Activated effector memory CD4-positive, alpha-beta T cell treated with anti-CD3 and anti-CD28 coated beads, Interleukin-2, amount 50 U/mL, for 16 hours (primary cell): Measurements from ENCODE around the gene LYSMD2.
"Not testable (repeated sequence)": the region's sequence is repeated elsewhere in the genome, so short reads cannot be mapped to it uniquely, and the experiment has no call there.

ENCODE experiments used
- DNase-seq: peaks from one replicate; pipeline ENCODE4 v3.0.0-alpha.2; 2020

Gene LYSMD2

GRCh38 chr15:51737522-51738305 lies at the start of gene LYSMD2:
LYSMD2 (minus strand) TSS chr15:51737655; CDS start chr15:51737622, 33 bp downstream.
- DNase-seq: peak; percentile 89

- DNase-seq: not testable (repeated sequence)
Measured at GRCh38 chr15:51787130-51787529, 49.7 kb upstream of the LYSMD2 start.

- DNase-seq: no peak
Measured at GRCh38 chr15:51783967-51784366, 46.5 kb upstream of the LYSMD2 start.

- DNase-seq: no peak
Measured at GRCh38 chr15:51782357-51782896, 45.0 kb upstream of the LYSMD2 start.

GRCh38 chr15:51781506-51781905 lies 44.1 kb upstream of the LYSMD2 start:
- no peak for DNase-seq

GRCh38 chr15:51780636-51781035 lies 43.2 kb upstream of the LYSMD2 start:
- no peak for DNase-seq

- peak; percentile 81 for DNase-seq
Measured at GRCh38 chr15:51776952-51777569, 39.6 kb upstream of the LYSMD2 start.

- DNase-seq: peak; percentile 75
Measured at GRCh38 chr15:51775967-51776816, 38.7 kb upstream of the LYSMD2 start.

GRCh38 chr15:51774916-51775315 lies 37.5 kb upstream of the LYSMD2 start:
- DNase-seq: no peak

- no peak for DNase-seq
Measured at GRCh38 chr15:51771773-51772172, 34.3 kb upstream of the LYSMD2 start.

GRCh38 chr15:51770902-51771301 lies 33.4 kb upstream of the LYSMD2 start:
- DNase-seq: no peak

GRCh38 chr15:51768018-51768417 lies 30.6 kb upstream of the LYSMD2 start:
- no peak for DNase-seq

- no peak for DNase-seq
Measured at GRCh38 chr15:51766341-51766740, 28.9 kb upstream of the LYSMD2 start.

- no peak for DNase-seq
Measured at GRCh38 chr15:51765751-51766150, 28.3 kb upstream of the LYSMD2 start.

GRCh38 chr15:51760805-51761204 lies 23.4 kb upstream of the LYSMD2 start:
- no peak for DNase-seq

GRCh38 chr15:51759557-51760070 lies 22.2 kb upstream of the LYSMD2 start:
- peak; percentile 67 for DNase-seq

- DNase-seq: no peak
Measured at GRCh38 chr15:51758645-51759044, 21.2 kb upstream of the LYSMD2 start.

GRCh38 chr15:51757450-51757849 lies 20.0 kb upstream of the LYSMD2 start:
- no peak for DNase-seq

- DNase-seq: no peak
Measured at GRCh38 chr15:51756482-51756881, 19.0 kb upstream of the LYSMD2 start.

GRCh38 chr15:51755790-51756189 lies 18.3 kb upstream of the LYSMD2 start:
- DNase-seq: no peak

GRCh38 chr15:51754267-51754666 lies 16.8 kb upstream of the LYSMD2 start:
- DNase-seq: no peak

GRCh38 chr15:51752888-51753287 lies 15.4 kb upstream of the LYSMD2 start:
- DNase-seq: no peak
